Stimulated activated CD8-positive, alpha-beta memory T cell treated with anti-CD3 and anti-CD28 coated beads, Interleukin-4, amount 100 ng/mL, for 4 hours (primary cell): ENCODE results near the gene ARSK.
A peak's percentile ranks its signal among the peaks of the same experiment; 100 is the strongest.
"Not testable (repeated sequence)": the region's sequence is repeated elsewhere in the genome, so short reads cannot be mapped to it uniquely, and the experiment has no call there.

Experiments
- DNase-seq, 2 donors: peaks; one replicate each; pipeline ENCODE4 v3.0.0-alpha.2; 2020; ENCODE audit warnings: low read depth in 2 of 2, low spot score in 1 of 2

The ARSK gene

DNA sequence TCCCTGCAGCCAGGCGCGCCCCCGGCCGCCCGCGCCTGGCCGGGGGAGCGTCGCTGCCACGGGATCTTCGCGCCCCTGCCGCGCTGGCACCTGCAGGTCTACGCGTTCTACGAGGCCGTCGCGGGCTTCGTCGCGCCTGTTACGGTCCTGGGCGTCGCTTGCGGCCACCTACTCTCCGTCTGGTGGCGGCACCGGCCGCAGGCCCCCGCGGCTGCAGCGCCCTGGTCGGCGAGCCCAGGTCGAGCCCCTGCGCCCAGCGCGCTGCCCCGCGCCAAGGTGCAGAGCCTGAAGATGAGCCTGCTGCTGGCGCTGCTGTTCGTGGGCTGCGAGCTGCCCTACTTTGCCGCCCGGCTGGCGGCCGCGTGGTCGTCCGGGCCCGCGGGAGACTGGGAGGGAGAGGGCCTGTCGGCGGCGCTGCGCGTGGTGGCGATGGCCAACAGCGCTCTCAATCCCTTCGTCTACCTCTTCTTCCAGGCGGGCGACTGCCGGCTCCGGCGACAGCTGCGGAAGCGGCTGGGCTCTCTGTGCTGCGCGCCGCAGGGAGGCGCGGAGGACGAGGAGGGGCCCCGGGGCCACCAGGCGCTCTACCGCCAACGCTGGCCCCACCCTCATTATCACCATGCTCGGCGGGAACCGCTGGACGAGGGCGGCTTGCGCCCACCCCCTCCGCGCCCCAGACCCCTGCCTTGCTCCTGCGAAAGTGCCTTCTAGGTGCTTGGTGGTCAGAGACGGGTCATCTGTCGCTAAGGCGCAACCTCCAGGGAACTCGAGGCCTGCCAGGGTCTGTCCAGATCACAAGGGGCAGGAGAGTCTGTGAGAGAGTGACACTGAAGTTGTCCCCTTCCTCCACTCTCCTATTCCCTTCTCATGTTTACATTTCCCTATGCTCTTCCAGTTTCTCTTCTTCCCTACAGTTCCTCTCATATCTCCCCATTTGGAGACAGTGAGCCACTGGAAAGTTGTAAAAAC, 66.3 kb downstream of the ARSK start:
- no peak for DNase-seq

DNA sequence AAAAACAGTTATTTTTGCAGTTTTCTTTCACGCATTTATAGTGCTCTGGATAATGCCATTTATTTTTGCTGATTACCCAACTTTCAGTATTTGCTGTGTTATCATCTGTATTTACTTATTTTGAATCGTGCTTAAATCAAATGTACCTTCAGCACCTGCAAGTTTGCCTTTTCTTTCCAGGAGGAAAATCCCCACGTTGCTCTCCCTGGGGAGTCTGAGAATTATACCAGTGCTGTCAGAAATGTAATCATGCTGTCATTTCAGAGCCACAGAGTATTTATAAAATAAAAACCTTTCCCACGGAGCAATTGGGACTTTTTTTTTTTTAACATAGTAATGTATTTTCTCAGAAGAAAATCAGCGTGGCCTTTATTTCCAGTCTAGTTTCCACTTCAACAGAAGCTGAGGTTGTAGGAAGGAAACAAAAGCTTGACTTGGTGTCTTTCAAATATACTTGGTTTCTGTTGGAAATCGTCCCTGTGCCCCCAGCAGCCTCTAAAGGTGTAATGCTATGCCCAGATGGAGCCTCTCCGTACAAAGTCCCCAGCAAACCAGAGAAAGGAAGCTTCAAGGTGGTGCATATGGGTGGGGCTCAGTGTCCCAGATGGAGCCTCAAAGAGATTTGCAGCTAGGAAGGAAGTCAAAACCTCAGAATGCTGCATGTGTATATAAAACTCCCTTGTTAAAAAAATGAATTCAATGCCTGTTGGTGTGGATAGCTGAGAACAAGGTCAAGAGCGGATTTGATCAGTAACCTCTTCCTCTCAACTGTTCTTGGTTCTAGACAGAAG, 67.1 kb downstream of the ARSK start:
- DNase-seq, result no peak

DNA sequence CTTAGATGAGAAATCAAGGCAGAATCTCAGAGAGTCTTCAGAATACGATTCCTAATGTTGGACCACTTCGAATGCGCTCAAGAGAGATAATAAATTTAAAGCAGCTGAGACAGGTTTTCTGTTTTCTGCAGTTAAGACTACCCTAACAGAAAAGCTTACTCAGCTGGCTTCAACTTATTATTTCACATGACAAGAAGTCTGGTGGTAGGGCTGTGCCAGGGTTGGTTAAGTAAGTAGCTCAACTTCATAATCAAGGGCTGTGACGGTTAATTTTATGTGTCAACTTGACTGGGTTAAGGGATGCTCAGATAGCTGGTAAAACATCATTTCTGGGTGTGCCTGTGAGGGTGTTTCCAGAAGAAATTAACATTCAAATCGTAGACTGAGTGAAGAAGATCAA, 68.8 kb downstream of the ARSK start:
- no peak for DNase-seq

DNA sequence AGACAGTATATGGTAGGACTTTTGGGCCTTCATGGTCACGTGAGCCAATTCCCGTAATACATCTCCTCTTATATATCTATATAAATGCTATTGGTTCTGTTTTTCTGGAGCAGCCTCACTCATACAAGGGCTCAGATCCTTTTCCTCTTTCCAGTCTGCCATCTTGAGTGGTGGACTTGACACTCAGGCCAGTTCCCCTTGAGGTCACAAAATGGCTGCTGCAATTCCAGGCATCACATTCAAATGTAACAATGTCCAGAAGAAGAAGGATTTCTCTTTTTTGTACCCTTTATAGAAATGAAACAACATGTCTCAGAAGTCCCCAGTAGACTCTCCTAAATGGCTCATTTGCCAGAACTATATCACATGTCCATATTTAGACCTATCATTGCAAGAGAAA, 69.5 kb downstream of the ARSK start:
- DNase-seq, result no peak

DNA sequence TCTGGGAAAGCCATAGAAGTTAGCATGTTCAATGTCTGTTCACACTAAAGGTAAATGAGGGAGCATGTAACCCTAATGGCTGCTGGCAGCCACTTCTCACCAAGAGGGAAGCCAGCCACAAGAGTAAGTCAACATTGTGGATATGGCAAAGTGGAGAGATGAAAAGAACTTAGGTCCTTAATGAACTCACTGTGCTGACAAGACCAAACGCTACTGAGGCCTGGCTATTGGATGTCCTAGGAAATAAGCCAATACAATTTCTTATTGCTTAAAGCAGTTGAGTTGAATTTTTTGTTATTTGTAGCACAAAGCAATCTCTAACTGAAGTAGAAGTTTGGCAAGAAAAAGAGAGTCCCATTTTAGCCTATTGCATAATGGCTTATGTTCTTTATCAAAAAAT, 71.8 kb downstream of the ARSK start:
- DNase-seq, result no peak

DNA sequence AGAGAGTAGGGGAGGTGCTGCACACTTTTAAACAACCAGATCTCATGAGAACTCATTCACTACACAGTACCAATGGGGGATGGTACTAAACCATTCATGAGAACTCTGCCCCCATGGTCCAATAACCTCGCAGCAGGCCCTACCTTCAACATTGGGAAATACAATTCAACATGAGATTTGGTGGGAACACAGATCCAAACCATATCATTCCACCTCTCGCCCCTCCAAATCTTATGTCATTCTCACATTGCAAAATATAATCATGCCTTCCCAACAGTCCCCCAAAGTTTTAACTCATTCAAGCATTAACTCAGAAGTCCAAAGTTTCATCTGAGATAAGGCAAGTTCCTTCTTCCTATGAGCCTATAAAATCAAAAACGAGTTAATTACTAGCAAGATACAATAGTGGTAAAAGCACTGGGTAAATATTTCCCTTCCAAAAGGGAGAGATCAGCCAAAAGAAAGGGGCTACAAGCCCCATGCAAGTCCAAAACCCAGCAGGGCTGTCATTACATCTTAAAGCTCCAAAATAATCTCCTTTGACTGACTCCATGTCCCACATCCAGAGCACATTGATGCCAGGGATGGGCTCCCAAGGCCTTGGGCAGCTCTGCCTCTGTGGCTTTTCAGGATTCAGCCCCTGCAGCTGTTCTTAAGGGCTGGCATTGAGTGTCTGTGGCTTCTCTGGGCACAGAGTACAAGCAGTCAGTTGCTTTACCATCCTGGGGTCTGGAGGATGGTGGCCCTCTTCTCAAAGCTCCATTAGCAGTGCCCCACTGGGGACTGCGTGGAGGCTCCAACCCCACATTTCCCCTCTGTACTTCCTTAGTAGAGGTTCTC, 73.3 kb downstream of the ARSK start:
- DNase-seq, result no peak

DNA sequence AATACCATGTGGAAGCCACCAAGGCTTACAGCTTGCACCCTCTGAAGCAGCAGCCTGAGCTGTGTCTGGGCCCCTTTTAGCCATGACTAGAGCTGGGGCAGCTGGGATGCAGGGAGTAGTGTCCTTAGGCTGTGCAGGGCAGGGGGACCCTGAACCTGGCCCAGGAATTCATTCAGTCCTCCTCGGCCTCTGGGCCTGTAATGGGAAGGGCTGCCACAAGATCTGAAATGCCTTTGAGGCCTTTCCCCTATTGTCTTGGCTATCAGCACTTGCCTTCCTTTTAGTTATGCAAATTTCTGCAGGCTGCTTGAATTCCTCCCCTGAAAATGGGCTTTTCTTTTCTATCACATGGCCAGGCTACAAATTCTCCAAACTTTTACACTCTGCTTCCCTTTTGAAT, 74.0 kb downstream of the ARSK start:
- no peak for DNase-seq

DNA sequence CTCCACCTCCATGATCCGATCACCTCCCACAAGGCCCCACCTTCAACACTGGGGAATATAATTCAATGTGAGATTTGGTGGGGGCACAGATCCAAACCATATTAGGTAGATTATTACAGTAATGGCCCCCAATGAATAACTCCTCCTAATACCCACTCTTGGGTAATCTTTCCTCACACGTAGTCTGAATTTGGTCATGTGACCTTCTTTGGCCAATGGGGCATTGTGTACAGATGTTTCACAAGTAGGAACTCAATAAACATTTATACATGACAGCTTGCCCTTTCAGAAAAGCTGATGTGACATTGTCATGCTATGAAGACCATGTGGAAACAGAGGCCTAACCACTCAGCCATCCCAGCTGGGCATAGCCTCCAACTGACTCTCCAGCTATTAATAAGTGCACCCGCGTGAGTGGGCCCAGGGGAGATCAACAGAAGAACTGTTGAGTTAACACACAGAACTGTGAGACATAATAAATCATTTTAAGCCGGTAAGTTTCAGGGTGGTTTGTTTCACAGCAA, 75.6 kb downstream of the ARSK start:
- DNase-seq, result no peak

DNA sequence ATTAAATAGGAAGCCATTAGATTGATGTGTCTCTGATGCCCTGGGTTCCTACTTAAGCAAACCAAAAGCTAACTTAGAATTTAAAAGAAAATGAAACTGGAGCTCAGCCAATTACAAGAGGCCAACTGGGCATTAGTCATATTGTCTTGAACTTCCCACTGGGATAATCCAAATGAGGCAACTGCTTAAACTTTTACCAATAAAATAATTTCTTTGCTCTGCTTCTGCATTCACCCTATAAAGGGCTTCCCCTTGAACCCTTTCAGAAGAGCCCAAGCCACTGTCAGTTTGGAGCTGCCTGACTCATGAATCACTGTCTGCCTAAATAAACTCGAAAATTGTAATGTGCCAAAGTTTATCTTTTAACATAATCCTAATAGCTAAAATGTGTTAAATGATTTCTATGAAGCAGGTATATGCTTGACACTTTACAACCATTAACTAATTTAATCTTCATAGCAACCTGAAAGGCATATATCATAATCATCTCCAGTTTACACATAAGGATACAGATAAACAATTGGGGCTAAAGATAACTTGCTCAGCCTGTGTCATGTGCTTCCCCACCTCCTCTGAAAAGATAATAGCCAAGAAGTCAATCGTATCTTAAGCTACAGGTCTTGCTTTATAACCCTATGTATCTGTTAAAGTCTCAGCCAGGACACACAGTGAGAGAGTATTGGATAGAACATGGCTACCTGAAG, 76.5 kb downstream of the ARSK start:
- no peak for DNase-seq

DNA sequence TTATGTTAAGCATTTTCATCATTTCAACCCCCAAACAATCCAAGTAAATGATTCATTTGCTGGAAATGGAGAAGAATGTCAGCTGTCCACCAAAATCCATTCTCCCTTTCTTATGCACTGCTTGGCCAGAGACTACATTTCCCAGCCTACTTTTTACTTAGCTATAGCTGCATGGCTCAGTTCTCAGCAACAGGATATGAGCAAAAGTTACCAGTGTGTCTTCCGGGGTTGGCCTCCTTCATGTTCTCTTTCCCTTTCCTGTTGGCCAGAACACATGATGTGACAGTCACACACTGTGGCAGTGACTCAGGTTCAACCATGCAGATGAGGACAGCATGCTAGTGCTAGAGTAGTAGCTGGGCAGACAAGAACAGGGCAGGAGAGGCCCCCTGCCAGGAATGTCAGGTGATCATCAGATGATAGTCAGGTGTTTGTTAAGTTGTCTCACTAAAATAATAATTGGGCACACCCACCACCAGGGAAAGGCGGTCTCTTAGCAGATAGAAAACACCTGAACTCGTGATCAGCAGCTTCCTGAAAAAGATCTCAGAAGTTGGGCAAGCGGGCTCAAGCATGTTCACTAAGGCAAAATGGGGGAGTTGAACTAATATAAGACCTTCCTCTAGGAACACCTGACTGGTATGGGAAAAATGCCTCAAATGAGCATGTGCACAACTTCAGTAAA, 77.2 kb downstream of the ARSK start:
- DNase-seq, result peak; percentile 44 to 46

DNA sequence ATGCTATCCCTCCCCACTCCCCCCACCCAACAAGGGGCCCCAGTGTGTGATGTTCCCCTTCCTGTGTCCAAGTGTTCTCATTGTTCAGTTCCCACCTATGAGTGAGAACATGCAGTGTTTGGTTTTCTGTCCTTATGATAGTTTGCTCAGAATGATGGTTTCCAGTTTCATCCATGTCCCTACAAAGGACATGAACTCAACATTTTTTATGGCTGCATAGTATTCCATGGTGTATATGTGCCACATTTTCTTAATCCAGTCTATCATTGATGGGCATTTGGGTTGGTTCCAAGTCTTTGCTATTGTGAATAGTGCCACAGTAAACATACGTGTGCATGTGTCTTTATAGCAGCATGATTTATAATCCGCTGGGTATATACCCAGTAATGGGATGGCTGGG, 78.0 kb downstream of the ARSK start:
- not testable (repeated sequence) for DNase-seq

DNA sequence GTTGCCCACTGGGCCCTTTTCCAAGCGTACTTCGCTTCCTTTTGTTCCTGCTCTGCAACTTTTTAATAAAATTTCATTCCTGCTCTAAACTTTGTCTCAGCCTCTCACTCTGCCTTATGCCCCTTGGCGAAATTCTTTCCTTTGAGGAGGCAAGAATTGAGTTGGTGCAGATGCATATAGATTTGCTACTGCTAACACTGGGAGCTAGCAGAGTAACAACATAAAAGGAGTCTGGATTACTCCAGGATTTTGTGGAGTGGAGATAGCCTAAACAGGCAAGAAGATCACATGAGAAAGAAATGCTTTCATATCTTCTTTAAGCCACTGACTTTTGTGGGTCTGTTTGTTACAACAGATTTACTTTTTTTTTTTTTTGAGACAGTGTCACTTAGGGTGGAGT, 78.8 kb downstream of the ARSK start:
- no peak for DNase-seq

DNA sequence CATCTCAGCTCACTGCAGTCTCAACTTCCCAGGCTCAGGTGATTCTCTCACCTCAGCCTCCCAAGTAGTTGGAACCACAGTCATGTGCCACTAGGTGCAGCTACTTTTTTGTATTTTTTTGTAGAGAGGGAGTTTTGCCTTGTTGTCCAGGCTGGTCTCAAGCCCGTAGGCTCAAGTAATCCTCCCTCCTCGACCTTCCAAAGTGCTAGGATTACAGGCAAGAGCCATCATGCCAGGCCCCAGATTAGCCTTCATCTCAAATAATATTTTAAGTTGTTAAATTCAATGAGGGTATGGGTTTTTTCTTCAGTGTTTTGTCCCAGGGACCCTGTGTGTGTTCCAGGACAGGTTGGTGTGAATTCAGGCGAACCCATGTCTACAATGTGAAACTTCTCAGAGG, 79.2 kb downstream of the ARSK start:
- DNase-seq, result no peak

DNA sequence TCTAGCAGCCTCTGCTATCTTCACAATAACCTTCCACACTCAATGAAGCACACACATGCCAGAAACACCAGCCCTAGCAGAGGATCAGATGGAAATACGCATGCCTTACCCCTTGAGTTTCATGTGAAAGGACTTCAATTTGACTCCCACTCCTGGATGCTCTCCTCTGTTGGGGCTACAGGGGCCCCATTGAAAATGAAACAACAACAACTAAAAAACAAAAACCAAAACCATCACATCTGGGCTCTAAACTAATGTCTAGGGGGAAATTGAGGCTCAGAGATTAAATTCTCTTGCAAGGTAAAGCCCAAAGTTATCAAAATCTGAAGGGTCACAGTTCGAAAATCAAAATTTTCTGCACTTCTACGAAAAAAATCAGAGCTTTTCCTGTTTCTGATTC, 83.7 kb downstream of the ARSK start:
- DNase-seq, result no peak

DNA sequence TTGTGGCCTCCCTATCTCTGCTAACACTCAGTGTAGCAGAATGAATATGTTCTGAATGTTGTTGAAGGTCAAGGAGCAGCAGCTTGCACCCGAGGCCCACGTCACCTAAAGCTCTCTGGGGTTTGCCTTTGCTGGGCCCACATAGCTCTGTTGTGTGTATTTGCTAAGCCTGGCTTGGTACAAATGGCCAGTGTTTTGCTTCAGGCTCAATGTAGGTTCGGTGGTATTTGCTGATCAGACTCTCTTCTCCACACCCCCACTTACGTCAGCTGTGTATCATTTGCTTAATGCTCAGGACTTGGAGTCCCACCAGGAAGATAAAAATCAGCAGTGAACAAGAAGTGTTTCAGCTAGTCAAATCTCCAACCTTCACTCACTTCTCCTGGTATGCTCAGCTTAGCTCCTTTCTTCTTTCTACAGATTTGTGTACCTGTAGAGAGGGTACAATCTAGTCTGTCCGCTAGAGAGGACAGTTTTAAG, 86.9 kb downstream of the ARSK start:
- no peak for DNase-seq

DNA sequence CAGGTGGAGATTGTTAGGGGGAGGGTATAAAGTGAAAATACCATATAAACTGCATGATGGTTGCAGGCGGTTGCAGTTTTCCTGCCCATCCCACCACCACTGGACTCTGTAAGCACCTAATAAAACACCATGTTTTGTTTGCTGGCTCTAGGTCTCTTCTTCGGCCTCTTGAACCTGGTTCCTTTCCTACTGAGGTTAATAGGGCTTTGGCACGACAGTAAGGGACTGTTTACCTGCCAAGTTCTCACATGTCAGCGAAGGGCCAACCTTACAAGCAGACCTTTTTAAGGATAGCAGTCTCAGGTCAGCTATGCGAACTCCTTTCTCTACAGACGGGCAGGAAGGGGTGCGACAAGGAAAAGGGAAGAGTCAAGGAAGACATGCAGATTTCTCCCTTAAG, 88.3 kb downstream of the ARSK start:
- DNase-seq, result no peak

DNA sequence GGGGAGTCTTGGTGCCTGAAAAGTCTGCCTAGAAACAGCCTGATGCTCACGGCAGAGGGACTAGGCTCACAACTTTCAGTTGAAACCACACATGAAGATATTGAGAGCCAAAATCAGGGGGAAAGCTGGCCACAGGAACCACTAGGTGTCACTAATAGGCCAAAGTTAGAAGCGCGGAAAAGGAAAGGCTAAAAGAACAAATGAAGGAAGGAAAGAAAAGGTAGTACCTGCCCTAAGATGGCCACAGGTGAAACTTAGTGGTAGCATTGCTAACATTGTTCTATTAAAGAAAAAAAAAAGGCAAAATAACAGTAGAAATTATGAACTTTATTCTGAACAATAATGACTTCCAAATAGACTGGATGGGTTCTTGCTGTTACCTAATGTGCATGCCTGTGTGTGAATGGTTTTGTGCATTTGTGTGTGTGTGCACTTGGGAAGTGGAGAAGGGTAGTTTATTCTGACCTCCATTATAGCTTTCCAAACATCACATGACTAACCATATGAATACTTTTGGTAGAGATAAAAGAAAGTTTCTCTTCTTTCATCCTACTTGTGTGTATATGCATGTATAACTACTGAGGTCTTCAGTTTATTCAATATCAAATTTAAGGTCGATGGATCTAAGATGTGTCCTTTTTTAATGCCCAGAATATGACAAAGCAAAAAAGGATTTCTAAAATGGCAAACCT, 89.6 kb downstream of the ARSK start:
- DNase-seq, result no peak

DNA sequence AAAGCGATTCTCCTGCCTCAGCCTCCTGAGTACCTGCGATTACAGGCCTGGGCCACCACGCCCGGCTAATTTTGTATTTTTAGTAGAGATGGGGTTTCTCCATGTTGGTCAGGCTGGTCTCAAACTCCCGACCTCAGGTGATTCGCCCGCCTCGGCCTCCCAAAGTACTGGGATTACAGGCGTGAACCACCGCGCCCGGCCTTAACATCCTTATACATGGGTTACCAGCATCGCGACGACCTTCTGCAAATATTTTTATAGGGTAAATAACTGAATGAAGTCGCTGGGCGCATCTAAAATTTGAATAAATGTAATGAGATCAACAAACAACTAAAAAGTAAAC, 91.3 kb downstream of the ARSK start:
- not testable (repeated sequence) for DNase-seq
